OCI-LY1 (cell line): ENCODE measurements around the gene TMEFF2.

Experiments
- CTCF ChIP-seq: fragments of 200-600 bp; sonication (generic), shearing (Covaris generic); IDR thresholded peaks from 2 replicates; pipeline ENCODE4 v1.5.1; 2017; ENCODE audit warnings: mild to moderate bottlenecking, antibody characterized with exemption, low read length, moderate library complexity, mixed read lengths
- EZH2 ChIP-seq: fragments of 200-600 bp; sonication (generic), shearing (Covaris generic); IDR thresholded peaks from 2 replicates; pipeline ENCODE4 v1.8.0; 2017; ENCODE audit warnings: borderline replicate concordance, mixed run types, mild to moderate bottlenecking, antibody characterized with exemption, low read length, moderate library complexity, mixed read lengths

- TF ChIP-seq CTCF (no peak), EZH2 (no peak)
These were observed 143.2 kb downstream of the TMEFF2 start for GRCh38 chr2:192051533-192051932.
